SK-N-SH (cell line): ENCODE results near the gene KIF16B. TPM values are rescaled to one million over a fixed set of nuclear protein-coding genes. Genes with fewer than 3 reads are reported as not detected.

Experiments used
- CTCF ChIA-PET: fragments of 300-600, 350-600 bp; formaldehyde crosslinking; extraction: SDS; loops from one replicate; lab custom pipeline; 2021; lab: Yijun Ruan, JAX
- POLR2A ChIA-PET: fragments of 350-600 bp; sonication (Branson Sonifier 250); formaldehyde crosslinking; extraction: SDS; loops from one replicate; lab custom pipeline; 2020; ENCODE audit warnings: antibody characterized with exemption, inconsistent platforms; lab: Yijun Ruan, JAX
- DNase-seq: peaks from one replicate; pipeline ENCODE4 v3.0.0; 2012
- H2AFZ ChIP-seq: fragments of 200-600 bp; sonication (generic); 2 replicates; pipeline ENCODE4 v1.8.1; 2016; ENCODE audit warnings: antibody characterized with exemption, mild to moderate bottlenecking, low read depth
- H3F3A ChIP-seq: fragments of 200-600 bp; sonication (generic); replicated peaks from 2 replicates; pipeline ENCODE3; 2016; ENCODE audit warnings: antibody characterized with exemption, mild to moderate bottlenecking; ENCODE audit not compliant: insufficient read depth
- H3K27ac ChIP-seq, 2 experiments: fragments of 200-500 bp in 1 of 2; fragments of 200-600 bp in 1 of 2; sonication (Bioruptor generic) in 1 of 2; sonication (generic), shearing (Covaris generic) in 1 of 2; 2 replicates each; pipeline versions ENCODE4 v1.5.1 to v1.6.1; 2014 to 2016; ENCODE audit warnings: low read depth in 2 of 2, inconsistent platforms in 1 of 2, low read length in 1 of 2, mild to moderate bottlenecking in 1 of 2, mixed read lengths in 1 of 2
- H3K27me3 ChIP-seq: fragments of 200-600 bp; sonication (generic), shearing (Covaris generic); 2 replicates; pipeline ENCODE4 v1.6.1; 2016; ENCODE audit warnings: mixed run types; ENCODE audit not compliant: insufficient read depth
- H3K36me3 ChIP-seq, 2 experiments: fragments of 200-500 bp in 1 of 2; fragments of 200-600 bp in 1 of 2; sonication (Bioruptor generic) in 1 of 2; sonication (generic) in 1 of 2; replicated peaks in 1 of 2; 2 replicates each; pipeline versions ENCODE3 to v1.5.1; 2014 to 2016; ENCODE audit warnings: low read length in 1 of 2, mild to moderate bottlenecking in 1 of 2; ENCODE audit not compliant: insufficient read depth in 2 of 2, control insufficient read depth in 1 of 2
- H3K4me1 ChIP-seq, 2 experiments: fragments of 200-500 bp in 1 of 2; fragments of 200-600 bp in 1 of 2; sonication (Bioruptor generic) in 1 of 2; sonication (generic), shearing (Covaris generic) in 1 of 2; 2 replicates each; pipeline versions ENCODE4 v1.5.1 to v1.6.1; 2014 to 2016; ENCODE audit warnings: low read depth in 1 of 2, low read length in 1 of 2, mixed run types in 1 of 2; ENCODE audit not compliant: insufficient read depth in 2 of 2, control insufficient read depth in 1 of 2
- H3K4me2 ChIP-seq: fragments of 200-600 bp; sonication (generic), shearing (Covaris generic); 2 replicates; pipeline ENCODE4 v1.6.1; 2017; ENCODE audit warnings: mixed run types
- H3K4me3 ChIP-seq, 2 experiments: fragments of 200-500 bp in 1 of 2; fragments of 200-600 bp in 1 of 2; sonication (Bioruptor generic) in 1 of 2; sonication (generic), shearing (Covaris generic) in 1 of 2; 2 replicates each; pipeline versions ENCODE4 v1.5.1 to v1.8.1; 2014 to 2016; ENCODE audit warnings: low read depth in 2 of 2, inconsistent platforms in 1 of 2, low read length in 1 of 2, mild to moderate bottlenecking in 1 of 2, mixed read lengths in 1 of 2, moderate library complexity in 1 of 2
- H3K79me2 ChIP-seq: fragments of 200-600 bp; sonication (generic); 2 replicates; pipeline ENCODE4 v1.8.1; 2017; ENCODE audit warnings: mild to moderate bottlenecking; ENCODE audit not compliant: insufficient read depth
- H3K9ac ChIP-seq: fragments of 200-600 bp; sonication (generic); 2 replicates; pipeline ENCODE4 v1.6.1; 2017; ENCODE audit warnings: mixed run types
- H3K9me2 ChIP-seq: fragments of 200-600 bp; sonication (generic); 2 replicates; pipeline ENCODE4 v1.6.1; 2017; ENCODE audit warnings: mixed run types
- H3K9me3 ChIP-seq: fragments of 200-600 bp; sonication (generic); 2 replicates; pipeline ENCODE4 v1.6.1; 2017; ENCODE audit warnings: mixed run types, mild to moderate bottlenecking, moderate library complexity
- H4K20me1 ChIP-seq: fragments of 200-600 bp; sonication (generic); 2 replicates; pipeline ENCODE4 v1.6.1; 2017; ENCODE audit warnings: mild to moderate bottlenecking, mixed run types; ENCODE audit not compliant: insufficient read depth
- FOSL2 ChIP-seq: IDR thresholded peaks from 2 replicates; pipeline ENCODE4 v1.4.0; 2012; ENCODE audit warnings: low read depth, mild to moderate bottlenecking, moderate library complexity, borderline replicate concordance
- GABPA ChIP-seq: IDR thresholded peaks from 2 replicates; pipeline ENCODE4 v1.4.0; 2012; ENCODE audit warnings: low read depth, mild to moderate bottlenecking
- MAX ChIP-seq: IDR thresholded peaks from 2 replicates; pipeline ENCODE4 v1.4.0; 2012; ENCODE audit warnings: low read depth
- NRF1 ChIP-seq: IDR thresholded peaks from 2 replicates; pipeline ENCODE4 v1.6.1; 2012; ENCODE audit warnings: low read depth, mild to moderate bottlenecking, low read length
- RAD21 ChIP-seq: IDR thresholded peaks from 2 replicates; pipeline ENCODE4 v1.6.1; 2012; ENCODE audit warnings: mild to moderate bottlenecking, low read length
- REST ChIP-seq: IDR thresholded peaks from 2 replicates; pipeline ENCODE4 v1.6.1; 2012; ENCODE audit warnings: mild to moderate bottlenecking, low read depth, low read length, moderate library complexity
- RFX5 ChIP-seq: IDR thresholded peaks from 2 replicates; pipeline ENCODE4 v1.6.1; 2012; ENCODE audit warnings: mild to moderate bottlenecking, improper control_type of control experiment, low read length
- RXRA ChIP-seq: IDR thresholded peaks from 2 replicates; pipeline ENCODE4 v1.4.0; 2012; ENCODE audit warnings: low read depth, mild to moderate bottlenecking, borderline replicate concordance
- SIN3A ChIP-seq: IDR thresholded peaks from 2 replicates; pipeline ENCODE4 v1.6.1; 2012; ENCODE audit warnings: low read depth, mild to moderate bottlenecking, low read length, moderate library complexity, borderline replicate concordance
- SMC3 ChIP-seq: IDR thresholded peaks from 2 replicates; pipeline ENCODE4 v1.6.1; 2012; ENCODE audit warnings: low read depth, low read length, improper control_type of control experiment
- TEAD4 ChIP-seq: IDR thresholded peaks from 2 replicates; pipeline ENCODE4 v1.4.0; 2012; ENCODE audit warnings: mild to moderate bottlenecking, borderline replicate concordance; ENCODE audit not compliant: insufficient read depth
- USF1 ChIP-seq: IDR thresholded peaks from 2 replicates; pipeline ENCODE4 v1.4.0; 2012; ENCODE audit warnings: low read depth, borderline replicate concordance
- ZBTB33 ChIP-seq: IDR thresholded peaks from 2 replicates; pipeline ENCODE4 v1.4.0; 2012; ENCODE audit warnings: low read depth, borderline replicate concordance
- WGBS: methylation state at CpG from one replicate; pipeline ENCODE4 v1.1.6; 2017; ENCODE audit warnings: low lambda C conversion rate; 5-methylcytosine and 5-hydroxymethylcytosine counted together
- polyA plus RNA-seq, 3 experiments: library from polyadenylated mRNA; depleted of rRNA; stranded (reverse); fragments of >200 nt; gene quantifications; 2 replicates each; pipeline ENCODE4 v1.2.3, GENCODE V29; 2012

Gene KIF16B
- polyA plus RNA-seq, 1 of the 3 experiments (the other 2 are of a cell fraction): 3.3 TPM

- Histone ChIP-seq H2AFZ (no peak overlapping the region), H3K9me3 (no peaks in the 10 kb centered on the region), H3K9ac (no peak overlapping the region), H3K36me3 (peaks cover 0 to 14% of the 10 kb centered on the region in 2 experiments), H3K4me2 (no peak overlapping the region), H3K27ac (no peak overlapping the region), H3K9me2 (no peaks in the 10 kb centered on the region), H3K79me2 (no peaks in the 10 kb centered on the region), H3K27me3 (no peaks in the 10 kb centered on the region), H3K4me1 (peaks cover 0 to 4% of the 10 kb centered on the region in 2 experiments; a peak in 1 of 4 replicates), H3K4me3 (no peak overlapping the region), H3F3A (no peaks in the 10 kb centered on the region), H4K20me1 (no peaks in the 10 kb centered on the region)
- POLR2A ChIA-PET: no interaction called here
- CTCF ChIA-PET: no interaction called here
- 69% methylated on average over 6 of the region's 6 CpGs for WGBS
- DNase-seq: no peak
- TF ChIP-seq FOSL2 (no peak), SMC3 (no peak)
Measured at GRCh38 chr20:16405254-16405653, 168.0 kb downstream of the KIF16B start.

GRCh38 chr20:16404640-16405039, 168.6 kb downstream of the KIF16B start:
- Histone ChIP-seq H3K4me3 (no peak overlapping the region), H3K27me3 (no peaks in the 10 kb centered on the region), H3K9me3 (no peaks in the 10 kb centered on the region), H4K20me1 (no peaks in the 10 kb centered on the region), H3K9ac (no peak overlapping the region), H3K27ac (no peak overlapping the region), H3K4me2 (no peak overlapping the region), H3F3A (no peaks in the 10 kb centered on the region), H3K9me2 (no peaks in the 10 kb centered on the region), H3K79me2 (no peaks in the 10 kb centered on the region), H2AFZ (no peak overlapping the region), H3K4me1 (peaks cover 0 to 4% of the 10 kb centered on the region in 2 experiments; a peak in 1 of 4 replicates), H3K36me3 (peaks cover 0 to 16% of the 10 kb centered on the region in 2 experiments)
- DNase-seq: no peak
- TF ChIP-seq NRF1 (no peak), SMC3 (no peak), GABPA (no peak), MAX (no peak), SIN3A (no peak), REST (no peak), RXRA (no peak), TEAD4 (no peak), ZBTB33 (no peak), FOSL2 (no peak), RFX5 (no peak), RAD21 (no peak), USF1 (no peak)
- 89% methylated on average over 9 of the region's 9 CpGs for WGBS
- ChIA-PET POLR2A (no interaction called here), CTCF (no interaction called here)
